Activated naive CD4-positive, alpha-beta T cell treated with anti-CD3 and anti-CD28 coated beads, Interleukin-2, amount 50 U/mL, for 16 hours (primary cell): ENCODE data around the gene SPEG.
"Not testable (repeated sequence)": the region's sequence is repeated elsewhere in the genome, so short reads cannot be mapped to it uniquely, and the experiment has no call there.

Source experiments
- DNase-seq: peaks from one replicate; pipeline ENCODE4 v3.0.0-alpha.2; 2020

SPEG gene

DNA sequence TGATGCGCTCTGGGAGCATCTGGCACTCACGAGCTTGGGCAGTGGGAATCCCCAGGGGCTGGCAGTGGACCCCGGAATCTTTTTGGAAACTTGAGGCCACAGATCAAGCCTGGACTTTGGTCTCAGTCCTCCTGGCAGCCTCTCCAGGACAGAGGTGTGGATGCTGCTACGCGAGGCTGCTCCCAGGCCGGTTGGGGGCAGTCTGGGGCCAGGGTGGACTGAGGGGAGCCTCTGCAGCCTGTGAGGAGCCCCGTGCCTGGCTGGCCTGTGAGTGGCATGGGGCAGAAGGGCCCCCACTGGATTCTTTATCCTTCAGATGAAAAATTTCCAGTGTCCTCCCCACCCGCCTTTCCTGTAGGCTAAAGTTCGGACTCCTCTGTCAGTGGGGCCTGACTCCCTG lies 29.2 kb upstream of the SPEG start:
- no peak for DNase-seq

DNA sequence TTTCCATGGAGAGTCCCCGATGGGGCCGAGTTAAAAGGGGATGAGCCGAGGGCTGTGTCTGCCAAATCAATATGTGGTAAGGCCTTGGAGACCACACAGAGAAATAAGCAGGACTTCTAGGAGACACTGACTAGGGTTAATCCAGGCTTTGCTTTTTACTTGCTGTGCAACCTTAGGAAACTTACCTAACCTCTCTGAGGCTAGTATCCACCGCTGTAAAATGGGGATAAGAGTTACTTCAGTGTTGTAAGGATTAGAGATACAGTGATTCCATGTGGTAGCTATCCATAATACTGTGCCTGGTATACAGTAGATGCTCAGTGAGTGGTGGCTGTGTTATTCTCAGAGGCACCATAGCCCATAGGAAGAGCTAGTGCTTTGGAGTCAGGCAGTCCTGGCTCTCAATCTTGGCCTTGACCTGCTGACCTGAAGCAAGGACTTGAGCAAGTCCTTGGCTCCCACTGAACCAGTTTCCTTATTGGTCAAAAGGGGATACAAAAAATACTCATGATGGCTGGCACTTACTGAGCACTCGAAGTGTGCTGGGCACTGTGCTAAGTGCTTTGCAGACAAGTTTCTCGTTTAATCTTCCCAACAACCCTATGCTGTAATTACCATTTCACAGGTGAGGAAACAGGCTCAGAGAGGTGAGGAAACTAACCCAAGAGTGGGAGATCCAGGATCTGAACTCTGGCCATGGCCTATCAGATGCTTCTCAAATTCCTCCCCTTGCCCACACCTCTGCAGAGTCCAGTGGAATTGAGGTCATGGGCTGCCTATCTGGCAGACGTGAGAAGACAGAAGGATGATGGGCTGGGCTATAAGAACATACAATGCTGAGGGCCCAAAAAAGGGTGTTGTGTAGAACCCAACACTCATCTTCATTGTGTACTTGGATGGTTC lies 28.4 kb upstream of the SPEG start:
- no peak for DNase-seq

DNA sequence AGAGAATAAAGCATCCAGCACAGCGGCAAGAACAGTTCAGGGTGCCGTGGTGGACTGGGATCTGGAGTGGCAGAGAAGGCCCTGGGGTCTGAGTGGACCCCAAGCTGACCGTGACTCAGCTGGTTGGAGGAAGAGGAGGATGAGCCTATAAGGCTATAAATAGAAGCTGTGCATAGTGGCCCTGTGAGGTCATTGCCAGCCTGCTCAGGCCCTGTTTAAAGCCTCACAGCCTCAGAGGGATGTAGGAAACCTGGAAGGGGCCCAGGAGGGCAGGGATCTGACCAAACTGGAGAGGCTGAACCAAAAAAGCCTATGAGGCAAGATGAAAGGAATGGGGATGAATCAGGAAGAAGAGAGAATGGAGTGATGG lies 27.8 kb upstream of the SPEG start:
- DNase-seq, result no peak

DNA sequence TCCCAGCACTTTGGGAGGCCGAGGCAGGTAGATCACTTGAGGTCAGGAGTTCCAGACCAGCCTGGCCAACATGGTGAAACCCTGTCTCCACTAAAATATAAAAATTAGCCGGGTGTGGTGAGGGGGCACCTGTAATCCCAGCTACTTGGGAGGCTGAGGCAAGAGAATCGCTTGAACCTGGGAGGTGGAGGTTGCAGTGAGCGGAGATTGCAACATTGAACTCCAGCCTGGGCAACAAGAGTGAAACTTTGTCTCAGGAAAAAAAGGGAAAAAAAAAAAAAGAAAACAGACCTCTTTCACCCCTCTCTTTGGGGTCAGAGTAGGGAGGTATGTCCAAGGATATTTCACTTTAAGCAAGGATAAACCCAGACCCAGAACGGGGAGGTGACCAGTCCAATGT lies 27.3 kb upstream of the SPEG start:
- DNase-seq, result not testable (repeated sequence)

DNA sequence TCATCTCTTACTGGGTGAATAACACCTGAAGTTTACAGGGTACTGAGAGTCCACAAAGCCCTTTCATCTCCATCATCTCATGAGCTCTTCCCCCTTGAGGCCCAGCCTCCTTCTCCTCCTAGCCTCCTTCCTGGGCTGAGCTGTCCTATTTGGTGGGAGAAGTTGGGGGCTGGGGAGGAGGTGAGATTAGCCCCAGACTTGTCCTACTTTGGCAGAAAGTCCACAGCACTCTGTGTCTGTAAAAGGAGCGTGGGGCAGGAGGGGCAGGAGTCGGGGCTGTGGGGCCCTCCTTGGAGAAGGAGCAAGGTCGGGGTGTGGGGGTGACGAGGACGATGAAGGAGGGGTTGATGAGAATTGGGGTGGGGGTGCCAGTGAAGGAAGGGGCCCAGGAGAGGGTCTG lies 26.4 kb upstream of the SPEG start:
- DNase-seq, result no peak

DNA sequence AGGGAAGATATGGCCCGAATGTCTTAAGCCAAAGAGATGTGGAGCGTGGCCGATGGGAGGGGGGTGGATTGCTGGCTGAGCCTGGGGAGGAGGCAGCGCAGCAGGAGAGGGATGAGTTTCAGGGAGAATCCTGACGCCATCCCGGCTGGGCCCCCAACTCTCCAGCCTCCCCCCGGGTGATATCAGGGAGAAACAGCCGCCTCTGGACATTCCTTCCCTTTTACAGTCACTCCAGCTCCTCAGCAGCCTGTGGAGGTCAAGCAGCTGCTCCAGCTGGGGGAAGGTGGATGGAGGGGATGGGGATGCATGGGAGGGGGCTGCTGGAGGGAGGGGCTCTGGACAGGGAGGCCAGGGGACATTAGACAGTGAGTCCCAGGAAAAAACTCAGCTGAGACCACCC lies 26.0 kb upstream of the SPEG start:
- DNase-seq, result no peak

DNA sequence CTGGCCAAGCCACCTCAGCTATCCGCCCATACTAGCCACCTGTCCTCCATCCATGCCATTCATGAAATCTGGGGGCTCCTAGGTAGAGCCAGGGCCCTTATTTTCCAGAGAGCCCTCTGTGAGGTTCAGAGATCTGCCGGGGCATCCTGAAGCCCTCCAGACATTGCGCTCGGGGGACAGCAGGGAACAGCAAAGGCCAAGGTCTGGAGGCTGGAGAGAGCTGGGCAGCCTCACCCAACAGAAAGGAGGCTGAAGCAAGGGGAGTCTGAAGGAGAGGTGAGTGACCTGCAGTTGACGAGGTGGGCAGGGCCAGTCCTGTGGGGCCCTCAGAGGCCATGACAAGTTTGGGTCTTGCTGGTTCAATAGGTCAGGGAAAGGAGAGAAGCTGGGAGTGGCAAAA lies 25.0 kb upstream of the SPEG start:
- no peak for DNase-seq

DNA sequence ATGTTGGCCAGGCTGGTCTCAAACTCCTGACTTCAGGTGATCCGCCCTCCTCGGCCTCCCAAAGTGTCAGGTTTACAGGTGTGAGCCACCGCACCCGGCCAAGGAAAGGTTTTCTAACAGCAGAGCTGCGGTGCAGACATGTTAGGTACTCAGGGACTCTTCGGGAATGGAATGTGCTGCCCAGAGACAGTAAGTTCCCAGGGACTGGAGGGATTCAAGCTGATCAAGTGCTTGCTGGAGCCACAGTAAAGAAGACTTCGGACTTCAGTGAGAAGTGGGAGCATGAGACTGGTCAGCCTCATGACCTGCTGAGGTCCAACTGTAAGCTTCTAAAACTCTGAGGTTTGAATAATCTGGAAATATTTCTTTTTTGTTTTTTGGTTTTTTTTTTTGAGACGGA lies 24.3 kb upstream of the SPEG start:
- DNase-seq, result no peak

DNA sequence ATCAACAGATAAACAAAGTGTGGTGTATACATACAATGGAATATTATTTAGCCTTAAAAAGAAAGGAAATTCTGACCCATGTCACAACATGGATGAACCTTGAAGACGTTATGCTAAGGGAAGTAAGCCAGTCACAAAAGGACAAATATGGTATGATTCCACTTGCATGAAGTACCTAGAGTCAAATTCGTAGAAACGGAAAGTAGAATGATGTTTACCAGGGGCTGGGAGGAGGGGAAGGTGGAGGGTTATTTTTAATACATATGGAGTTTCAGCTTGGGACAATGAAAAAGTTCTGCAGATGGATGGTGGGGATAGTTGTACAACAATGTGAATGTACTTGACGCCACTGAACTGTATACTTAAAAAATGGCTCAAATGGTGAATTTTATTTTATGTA lies 19.8 kb upstream of the SPEG start:
- DNase-seq, result no peak

DNA sequence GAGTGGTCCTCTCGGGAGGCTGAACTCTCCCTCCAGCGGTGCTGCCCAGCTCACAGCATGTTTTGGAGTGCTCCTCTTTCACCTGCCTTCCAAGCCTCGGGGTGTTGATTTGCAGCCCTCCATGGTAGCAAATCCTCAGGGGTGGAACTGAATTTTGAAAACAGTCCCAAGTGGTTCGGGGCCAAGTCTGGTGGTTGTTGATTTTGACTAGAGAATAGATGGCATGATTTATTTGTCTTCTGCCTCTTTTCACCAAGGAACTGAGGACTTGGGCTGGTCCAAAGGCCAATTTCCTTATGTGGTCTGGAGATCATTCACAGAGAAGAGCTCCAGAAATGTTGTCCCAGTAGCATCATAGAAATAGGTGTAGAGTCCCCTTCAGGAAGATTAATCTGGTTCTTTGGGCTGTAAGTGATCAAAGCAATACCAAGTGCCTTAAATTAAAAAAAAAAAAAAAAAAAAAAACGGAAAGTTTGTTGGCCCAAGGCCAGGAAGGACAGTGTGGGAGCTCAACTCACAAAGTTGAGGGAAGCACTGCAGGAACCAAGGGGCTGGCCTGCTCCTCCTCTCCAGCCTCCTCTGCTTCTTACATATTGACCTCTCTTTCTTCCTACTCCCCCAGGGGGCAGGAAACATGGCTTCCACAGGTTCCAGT lies 18.9 kb upstream of the SPEG start:
- DNase-seq, result no peak

DNA sequence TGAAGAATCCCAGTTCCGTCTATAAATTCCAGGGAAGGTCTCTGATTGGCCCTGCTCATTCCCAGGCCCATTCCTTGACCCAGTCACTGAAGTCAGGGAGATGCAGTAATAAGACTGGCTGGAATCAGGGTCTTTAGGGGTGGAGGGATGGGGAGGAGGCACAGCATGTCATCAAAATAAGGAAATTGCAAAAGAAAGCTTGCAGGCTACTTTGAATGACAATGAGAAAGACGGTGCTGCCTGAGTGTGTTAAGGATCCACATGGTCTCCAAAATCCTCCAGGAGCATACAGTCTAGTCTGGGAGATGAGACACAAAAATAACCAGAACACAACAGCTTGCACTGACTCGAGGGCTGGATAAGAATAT lies 18.4 kb upstream of the SPEG start:
- no peak for DNase-seq

DNA sequence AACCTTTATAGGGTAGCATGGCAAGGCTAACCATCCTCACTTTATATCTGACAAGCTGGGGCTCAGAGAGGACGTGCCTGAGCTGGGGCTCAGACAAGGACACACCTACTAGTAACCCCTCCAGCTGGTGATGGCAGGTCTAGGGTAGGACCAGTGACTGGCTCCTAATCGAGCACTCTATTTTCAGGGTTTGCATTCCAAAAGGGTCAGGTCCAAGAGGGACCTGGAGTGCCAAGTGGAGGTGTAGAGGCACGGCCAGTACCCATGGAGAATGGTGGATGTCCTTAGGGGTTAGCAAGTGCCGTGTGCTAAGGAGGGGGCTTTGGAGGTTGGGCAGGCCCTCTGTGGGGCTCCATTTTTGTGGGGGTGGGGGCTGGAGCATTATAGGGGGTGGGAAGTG lies 17.7 kb upstream of the SPEG start:
- DNase-seq, result no peak

DNA sequence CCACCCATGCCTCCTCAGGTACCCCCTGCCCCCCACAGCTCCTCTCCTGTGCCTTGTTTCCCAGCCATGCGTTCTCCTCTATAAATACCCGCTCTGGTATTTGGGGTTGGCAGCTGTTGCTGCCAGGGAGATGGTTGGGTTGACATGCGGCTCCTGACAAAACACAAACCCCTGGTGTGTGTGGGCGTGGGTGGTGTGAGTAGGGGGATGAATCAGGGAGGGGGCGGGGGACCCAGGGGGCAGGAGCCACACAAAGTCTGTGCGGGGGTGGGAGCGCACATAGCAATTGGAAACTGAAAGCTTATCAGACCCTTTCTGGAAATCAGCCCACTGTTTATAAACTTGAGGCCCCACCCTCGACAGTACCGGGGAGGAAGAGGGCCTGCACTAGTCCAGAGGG lies 17.3 kb upstream of the SPEG start:
- no peak for DNase-seq

DNA sequence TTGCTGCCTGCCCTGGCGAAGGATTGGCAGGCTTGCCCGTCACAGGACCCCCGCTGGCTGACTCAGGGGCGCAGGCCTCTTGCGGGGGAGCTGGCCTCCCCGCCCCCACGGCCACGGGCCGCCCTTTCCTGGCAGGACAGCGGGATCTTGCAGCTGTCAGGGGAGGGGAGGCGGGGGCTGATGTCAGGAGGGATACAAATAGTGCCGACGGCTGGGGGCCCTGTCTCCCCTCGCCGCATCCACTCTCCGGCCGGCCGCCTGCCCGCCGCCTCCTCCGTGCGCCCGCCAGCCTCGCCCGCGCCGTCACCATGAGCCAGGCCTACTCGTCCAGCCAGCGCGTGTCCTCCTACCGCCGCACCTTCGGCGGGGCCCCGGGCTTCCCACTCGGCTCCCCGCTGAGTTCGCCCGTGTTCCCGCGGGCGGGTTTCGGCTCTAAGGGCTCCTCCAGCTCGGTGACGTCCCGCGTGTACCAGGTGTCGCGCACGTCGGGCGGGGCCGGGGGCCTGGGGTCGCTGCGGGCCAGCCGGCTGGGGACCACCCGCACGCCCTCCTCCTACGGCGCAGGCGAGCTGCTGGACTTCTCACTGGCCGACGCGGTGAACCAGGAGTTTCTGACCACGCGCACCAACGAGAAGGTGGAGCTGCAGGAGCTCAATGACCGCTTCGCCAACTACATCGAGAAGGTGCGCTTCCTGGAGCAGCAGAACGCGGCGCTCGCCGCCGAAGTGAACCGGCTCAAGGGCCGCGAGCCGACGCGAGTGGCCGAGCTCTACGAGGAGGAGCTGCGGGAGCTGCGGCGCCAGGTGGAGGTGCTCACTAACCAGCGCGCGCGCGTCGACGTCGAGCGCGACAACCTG lies 16.3 kb upstream of the SPEG start, which contains the start of gene DES:
Gene DES, plus strand, starts transcription at position 223 of the 857 bp plus-strand sequence. Its CDS starts 86 bp downstream, at position 309.
- DNase-seq, result no peak

DNA sequence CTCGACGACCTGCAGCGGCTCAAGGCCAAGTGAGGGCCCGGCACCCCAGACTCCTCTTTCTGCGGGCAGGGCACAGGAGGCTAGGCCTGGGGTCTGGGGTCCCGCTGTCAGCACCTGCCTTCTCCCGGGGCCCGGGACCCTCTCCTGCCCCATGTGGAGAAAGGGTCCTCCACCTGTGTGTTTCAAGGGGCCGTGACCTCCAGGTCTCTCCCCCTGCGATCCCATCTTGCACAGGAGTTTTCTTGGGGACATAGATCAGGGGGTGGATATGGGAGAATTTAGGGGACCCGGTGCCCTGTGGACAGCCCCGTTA lies 15.7 kb upstream of the SPEG start:
- no peak for DNase-seq

DNA sequence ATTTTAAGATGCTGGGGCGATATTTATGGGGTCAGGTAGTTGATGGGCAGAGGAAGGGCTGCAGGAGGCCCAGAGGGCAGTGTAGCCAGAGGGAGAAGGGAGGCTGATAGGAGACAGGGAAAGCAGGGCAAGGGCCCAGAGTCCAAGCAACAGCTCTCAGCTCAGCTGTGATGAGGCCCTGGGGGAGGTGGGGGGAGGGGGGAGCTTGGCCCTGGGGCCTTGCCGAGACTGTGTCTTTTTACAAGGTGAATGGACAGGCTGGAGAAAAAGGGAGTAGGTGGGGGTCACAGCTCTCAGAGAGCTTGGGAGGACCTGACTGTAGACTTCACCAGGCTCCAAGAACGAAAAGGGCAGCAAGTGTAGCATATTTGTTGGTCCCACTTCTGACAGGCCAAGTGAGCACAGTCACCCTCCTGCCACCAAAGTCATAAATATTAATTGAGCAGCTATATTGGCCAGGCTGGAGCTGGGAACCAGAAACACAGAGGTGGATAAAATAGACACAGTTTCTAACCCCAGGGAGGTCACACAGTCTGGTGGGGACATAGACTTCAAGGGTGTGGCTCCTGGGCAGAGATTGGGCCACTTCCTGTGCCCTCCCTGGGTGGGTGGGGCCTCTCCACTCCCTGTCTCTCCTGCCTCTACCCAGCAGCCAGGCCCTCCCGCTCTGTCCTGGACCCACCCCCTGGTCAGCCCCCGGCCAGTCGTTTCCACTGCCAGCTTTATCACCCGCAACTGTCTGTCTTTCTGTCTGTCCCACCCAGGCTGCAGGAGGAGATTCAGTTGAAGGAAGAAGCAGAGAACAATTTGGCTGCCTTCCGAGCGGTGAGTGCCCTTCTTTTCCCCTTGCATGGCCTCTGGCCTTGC lies 15.1 kb upstream of the SPEG start:
- no peak for DNase-seq

DNA sequence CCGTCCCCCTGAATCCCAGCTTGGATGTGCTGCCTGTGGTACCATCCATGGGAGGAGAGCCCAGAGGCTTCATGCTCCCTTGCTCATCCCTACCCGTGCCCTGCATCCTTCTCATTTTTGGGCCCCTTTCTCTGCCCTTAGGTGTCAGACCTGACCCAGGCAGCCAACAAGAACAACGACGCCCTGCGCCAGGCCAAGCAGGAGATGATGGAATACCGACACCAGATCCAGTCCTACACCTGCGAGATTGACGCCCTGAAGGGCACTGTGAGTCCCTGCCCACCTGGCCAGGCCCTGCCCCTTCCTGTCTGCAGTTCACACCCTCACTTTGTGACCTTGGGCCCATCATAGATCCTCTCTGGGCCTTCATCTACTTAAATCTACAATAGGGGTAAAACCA lies 14.0 kb upstream of the SPEG start:
- DNase-seq, result no peak

DNA sequence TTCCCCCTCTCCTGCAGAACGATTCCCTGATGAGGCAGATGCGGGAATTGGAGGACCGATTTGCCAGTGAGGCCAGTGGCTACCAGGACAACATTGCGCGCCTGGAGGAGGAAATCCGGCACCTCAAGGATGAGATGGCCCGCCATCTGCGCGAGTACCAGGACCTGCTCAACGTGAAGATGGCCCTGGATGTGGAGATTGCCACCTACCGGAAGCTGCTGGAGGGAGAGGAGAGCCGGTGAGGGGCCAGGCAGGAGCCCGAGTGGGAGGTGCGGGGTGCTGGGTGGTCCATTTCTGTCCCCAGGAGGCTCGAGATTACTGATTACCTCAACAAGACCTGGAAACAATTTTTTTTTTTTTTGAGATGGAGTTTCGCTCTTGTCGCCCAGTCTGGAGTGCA lies 13.3 kb upstream of the SPEG start:
- DNase-seq, result no peak

DNA sequence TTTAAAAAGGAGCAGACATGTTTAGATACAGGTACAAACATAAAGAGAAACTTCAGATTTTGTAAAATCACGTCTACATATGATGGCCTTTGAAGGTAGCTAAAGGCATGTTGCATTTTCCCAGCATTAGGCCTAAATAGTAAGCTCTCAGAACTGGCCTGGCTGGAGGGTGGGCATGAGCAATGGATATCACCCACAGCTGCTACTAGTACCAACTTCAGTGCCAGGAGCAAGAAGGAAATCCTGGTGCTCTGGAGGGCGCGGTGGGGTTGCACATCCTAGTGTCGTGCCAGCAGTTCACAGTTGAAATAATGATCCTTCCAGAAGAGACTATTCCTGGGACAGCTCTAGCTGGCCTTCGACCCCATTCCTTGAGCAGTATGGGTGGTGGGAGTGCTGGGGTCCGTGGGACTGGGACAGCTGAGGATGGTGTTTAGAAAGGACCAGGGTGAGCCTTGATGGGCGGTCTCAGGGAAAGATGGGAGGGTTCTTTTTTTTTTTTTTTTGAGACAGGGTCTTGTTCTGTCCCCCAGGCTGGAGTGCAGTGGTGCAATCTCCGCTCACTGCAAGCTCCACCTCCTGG lies 11.6 kb upstream of the SPEG start:
- no peak for DNase-seq

DNA sequence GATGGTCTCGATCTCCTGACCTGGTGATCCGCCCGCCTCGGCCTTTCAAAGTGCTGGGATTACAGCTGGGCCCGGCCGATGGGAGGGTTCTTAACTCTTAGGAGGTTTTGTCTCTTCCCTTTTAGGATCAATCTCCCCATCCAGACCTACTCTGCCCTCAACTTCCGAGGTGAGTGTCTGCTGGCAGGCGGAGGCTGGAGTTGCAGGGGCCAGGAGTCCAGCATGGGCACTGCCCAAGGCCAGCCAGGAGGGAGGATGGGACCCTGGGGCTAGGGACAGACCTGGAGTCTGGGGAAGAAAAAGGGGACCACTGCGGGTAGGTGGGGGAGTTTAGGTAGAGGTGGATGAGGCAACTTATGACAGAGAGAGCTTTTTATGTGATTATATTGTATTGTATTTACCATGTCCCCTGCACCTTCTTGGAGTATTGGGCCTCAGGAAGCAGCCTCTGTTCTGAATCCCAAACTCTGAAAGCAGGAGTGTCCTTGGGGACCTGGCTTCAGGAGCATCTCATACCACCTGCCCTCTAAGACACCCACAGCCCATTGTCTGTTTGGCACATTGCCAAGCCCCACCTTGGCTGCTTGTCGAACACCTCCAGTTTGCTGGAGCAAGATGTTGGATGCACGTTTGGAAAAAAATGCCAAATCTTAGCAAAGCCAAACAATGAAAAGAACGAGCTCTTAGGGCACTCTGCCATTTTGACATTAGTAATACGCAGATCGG lies 10.8 kb upstream of the SPEG start:
- no peak for DNase-seq

DNA sequence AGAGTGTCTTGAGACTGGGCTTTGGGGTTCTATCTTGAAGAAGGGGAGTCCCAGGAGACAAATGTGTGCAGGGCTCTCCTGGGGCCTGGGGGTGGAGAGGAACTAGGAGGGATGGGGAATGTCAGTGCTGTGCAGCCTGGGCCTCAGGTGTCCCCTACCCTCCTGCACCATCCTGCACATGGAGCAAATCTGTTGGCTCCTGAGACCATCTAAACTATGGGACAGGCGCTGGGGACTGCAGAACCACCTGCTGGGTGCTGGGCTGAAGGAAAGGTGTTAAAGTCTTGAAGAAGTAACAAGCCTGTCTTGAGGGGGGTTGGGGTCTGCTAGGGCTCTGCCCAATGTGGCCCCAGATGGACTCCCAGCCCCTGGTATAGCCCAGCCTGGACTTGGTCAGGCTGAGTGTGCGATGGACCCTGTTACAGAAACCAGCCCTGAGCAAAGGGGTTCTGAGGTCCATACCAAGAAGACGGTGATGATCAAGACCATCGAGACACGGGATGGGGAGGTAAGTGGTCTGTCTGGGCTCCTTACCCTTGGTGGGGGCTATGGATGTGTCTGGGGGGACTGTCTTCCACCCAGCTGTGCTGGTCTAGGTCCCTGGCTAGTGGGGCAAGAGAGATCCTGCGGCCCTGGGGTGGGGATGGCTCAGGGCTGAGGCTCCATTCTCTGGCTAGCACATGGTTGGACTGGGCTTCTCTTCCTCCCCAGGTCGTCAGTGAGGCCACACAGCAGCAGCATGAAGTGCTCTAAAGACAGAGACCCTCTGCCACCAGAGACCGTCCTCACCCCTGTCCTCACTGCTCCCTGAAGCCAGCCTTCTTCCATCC lies 9.2 kb upstream of the SPEG start:
- no peak for DNase-seq
